Stimulated activated CD8-positive, alpha-beta memory T cell treated with anti-CD3 and anti-CD28 coated beads, Interleukin-4, amount 100 ng/mL, for 24 hours (primary cell): ENCODE results near the gene JAM2.
"Not testable (repeated sequence)": the region's sequence is repeated elsewhere in the genome, so short reads cannot be mapped to it uniquely, and the experiment has no call there.

ENCODE experiments used
- DNase-seq: peaks from one replicate; pipeline ENCODE4 v3.0.0-alpha.2; 2020; ENCODE audit warnings: low read depth

The JAM2 gene, protein sequence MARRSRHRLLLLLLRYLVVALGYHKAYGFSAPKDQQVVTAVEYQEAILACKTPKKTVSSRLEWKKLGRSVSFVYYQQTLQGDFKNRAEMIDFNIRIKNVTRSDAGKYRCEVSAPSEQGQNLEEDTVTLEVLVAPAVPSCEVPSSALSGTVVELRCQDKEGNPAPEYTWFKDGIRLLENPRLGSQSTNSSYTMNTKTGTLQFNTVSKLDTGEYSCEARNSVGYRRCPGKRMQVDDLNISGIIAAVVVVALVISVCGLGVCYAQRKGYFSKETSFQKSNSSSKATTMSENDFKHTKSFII

DNA sequence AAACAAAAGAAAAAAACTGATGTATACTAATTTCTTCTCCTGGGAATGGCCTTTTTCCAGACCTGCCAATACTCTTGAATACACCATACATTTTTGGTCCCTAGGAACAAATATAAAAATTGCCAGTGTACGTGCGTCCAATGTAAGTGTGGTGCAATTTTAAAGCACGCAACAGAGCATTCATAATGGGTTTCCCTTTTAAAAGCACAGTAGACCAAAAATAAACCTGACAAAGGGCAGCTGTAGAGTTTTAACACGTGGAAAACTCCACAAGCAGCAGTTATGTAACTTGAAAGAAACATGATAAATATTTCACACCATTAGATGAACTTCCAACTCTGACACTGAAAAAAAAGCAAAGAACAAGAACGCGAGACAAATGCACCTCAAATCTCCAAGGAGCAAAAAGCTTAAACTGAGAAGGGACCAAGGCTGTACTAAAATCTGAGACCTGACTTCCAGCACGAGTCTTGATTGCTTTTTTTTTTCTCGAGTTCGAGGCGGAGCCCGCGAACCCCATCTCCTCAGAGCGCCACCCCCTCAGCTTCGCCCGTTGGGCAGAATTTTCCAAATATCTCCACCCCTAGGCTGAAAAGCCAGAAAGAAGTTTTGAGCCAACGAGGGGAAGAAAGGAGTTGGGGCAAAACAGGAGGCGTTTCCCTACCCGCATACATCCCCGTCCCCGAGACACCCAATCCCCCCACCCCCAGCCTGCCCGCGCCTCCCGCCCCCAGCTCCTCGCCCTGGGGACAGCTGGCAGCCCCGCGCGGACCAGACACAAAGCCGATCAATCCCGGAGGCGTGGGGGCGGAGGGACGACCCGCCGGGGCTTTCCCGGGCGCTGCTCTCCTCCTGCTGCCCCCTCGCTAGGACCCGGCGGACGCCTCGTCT is at the start of gene JAM2:
JAM2 (plus strand) TSS at position 599 of the 891 bp plus-strand sequence. CDS start 564 bp downstream, outside the sequence.
- peak; percentile 15 for DNase-seq

DNA sequence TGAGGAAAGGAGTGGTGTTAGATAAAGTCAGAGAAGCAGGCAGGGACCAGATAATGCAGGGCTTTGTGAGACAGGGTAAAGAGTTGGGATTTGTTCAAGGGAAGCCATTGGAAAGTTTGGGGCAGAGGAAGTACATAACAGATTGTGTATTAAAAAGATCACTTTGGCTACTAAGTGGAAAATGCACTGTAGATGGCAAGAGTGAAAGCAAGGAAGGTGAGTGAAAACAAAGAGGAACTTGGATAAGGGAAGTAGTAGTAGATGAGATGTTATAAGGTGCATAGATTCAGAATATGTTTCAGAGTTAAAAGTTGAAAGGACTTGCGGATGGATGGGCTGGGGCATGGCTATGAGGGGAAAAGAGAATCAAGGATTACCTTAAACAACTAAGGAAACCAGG is 49.2 kb upstream of the JAM2 start:
- no peak for DNase-seq

DNA sequence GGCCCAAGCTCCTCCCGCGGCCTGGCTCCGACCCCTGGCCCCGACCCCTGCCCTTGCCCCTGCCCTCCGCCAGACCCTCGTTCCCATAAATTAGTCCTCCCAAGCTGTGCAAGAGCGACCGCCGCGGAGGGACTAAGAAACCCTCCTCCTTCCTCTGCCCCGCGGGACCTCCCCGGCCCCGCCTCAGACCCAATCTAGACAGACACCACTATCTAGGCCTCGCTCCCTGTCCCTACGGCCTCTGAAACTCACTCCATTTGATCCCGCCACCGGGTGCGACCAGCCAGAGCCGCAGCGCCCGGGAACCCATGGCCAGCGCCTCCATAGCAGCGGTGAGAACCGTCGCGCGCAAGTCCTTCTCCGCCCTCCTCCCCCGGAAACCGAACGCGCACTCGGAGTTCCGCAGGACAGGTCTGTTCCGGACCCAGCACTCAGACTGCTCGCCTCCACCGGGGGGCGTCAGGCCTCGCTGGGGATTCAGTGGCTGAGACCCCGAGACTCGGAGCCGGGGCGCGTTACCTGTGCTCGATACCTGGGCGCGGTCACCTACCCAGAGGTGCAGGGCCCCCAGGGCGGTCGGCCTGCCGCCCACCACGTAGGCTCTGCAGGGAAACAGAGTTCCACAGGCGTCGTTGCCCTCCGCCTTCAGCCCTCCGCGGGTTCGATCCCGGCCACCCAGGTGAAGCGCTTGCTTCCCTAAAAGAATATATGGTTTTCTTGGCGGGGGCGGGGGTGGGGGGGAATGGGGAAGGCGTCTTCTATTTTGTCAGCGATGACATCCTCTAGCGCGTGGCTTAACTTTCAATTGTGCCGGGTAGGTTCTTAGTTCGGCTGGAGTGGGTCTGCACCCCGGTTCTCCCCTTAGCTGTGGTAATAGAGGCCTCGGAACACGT is 31.7 kb upstream of the JAM2 start, which contains the start of gene MRPL39:
MRPL39 (minus strand) TSS at position 331 of the 893 bp plus-strand sequence; CDS start at position 325, 6 bp downstream.
- DNase-seq = peak; percentile 81

DNA sequence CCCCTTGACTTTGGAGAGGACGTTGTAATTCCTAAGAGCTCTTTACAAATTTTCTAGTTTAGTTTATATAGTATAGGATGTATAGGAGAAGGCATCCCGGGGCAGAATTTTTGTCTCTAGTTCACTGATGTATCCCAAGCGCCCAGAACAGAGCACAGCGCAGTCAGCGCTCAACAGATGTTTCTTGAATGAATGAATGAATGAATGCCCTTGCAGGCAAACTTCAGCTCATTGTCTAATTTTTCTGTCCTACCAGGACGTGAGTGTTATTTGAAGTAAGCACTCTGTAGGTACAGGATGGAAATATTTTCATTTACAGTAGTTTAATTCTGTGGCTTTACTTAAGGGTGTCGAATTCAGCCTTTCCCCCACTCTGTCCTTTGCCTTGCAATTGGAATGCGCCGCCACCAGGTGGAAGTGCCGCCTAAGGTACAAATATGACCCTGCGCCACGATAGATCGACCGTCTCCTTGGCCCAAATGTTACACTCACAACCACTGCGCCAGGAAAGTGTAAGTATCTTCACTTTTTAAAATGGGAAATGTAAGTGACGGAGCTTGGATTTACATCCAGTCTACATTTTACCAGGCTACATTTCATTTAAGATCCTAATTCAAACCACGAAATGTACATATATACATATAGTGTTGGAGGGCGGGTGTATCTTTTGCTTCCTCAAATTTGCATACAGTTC is 30.9 kb upstream of the JAM2 start:
- peak; percentile 56 for DNase-seq

DNA sequence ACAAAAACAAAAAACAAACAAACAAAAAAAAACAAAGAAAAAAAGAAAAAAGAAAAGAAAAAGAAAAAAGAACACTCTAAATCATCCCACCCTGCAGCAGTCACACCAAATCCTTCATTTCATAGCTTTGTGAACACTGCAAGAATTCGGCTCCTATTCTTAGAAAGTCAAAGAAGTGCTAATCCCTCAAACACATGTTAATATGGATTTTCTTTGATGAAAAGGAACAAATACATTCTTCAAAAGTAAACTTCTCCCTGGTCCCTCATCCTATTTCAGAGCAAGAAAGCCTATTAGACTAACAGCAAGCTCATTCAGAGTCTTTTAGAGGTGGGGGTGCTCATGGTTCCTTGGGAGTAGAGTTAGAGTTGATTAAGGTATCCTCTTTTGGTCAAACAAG is 24.6 kb upstream of the JAM2 start:
- DNase-seq = no peak

DNA sequence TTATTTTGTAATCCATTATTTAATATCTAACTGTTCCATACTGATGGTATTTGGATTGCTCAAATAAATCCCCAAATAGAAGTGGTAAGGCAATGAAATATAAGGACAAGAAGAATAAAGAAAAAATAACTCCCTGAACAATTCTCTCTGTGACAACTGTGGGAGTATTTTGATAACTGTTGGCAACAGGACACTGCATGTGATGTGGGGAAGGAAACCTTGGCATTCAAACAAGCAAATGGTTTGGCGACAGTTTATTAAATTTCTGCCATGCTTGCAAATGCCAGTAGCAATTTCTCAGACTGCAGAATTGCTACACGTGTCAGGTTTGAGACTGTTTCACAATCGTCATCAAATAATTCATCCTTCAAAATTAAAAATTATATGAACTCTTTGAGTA is 23.2 kb upstream of the JAM2 start:
- DNase-seq = no peak

DNA sequence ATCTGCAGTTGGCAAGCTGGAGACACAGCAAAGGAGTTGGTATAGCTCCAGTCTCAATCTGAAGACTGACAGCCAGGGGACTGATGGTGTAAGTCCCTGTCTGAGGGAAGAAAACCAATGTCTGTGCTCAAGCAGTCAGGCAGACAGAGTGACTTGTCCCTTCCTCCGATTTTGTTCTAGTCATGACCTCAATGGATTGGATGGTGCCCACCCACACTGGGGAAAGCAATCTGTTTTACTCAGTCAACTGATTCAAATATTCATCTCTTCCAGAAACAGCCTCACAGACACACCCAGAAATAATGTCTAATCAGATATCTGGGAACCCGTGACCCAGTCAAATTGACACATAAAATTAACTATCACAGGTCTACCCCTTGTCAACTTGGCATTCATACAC is 19.9 kb upstream of the JAM2 start:
- no peak for DNase-seq

DNA sequence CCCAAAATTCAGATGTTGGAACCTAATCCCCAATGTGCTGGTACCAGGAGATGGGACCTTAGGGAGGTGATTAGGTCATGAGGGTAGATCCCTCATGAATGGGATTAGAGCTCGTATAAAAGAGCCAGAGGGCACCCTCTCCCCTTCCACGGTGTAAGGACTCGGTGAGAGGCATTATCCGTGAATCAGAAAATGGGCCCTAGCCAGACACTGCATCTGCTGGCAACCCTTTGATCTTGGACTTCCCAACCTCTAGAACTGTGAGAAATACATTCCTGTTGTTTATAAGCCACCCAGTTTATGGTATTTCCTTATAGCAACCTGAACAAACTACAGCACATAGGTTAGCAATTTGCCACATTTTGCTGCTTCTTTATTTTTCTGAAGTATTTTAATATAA is 14.5 kb upstream of the JAM2 start:
- DNase-seq = no peak

DNA sequence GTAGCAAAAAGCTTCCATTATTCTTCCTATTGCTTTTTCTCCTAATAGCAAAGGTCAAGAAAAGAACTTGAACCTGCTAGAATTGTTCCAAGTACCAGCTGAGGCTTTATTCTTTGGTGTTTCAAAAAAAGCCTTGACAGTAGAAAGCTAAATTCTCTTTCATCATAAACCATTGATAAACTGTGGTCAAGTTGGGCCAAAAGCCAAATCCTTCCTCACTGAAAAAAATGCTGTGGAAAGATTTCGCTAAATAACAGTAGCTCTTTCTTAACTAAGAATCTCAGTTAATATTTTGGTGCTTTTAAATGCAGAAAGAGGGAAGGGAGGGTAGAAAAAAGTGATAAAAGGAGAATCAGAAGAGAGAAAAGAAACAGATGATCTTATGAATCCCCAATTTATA is 14.0 kb upstream of the JAM2 start:
- no peak for DNase-seq

DNA sequence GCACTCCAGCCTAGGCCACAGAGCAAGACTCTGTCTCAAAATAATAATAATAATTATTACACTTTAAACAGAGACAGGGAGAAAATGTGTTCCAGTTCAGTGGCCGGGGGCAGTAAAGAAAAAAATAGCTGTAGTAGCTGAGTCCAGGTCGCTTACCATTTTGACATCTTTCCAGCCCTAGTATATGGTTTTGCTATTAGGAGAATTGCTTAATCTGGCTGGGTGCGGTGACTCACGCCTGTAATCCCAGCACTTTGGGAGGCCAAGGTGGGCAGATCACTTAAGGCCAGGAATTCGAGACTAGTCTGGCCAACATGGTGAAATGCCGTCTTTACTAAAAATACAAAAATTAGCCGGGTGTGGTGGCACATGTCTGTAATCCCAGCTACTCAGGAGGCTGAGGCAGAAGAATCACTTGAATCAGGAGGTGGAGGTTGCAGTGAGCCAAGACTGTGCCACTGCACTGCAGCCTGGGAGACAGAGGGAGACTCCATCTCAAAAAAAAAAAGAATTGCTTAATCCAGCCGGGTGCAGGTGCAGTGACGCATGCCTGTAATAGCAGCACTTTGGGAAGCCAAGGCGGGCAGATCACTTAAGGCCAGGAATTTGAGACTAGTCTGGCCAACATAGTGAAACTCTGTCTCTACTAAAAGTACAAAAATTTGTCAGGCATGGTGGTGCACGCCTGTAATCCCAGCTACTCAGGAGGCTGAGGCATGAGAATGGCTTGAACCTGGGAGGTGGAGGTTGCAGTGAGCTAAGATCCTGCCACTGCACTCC is 13.1 kb upstream of the JAM2 start:
- DNase-seq = not testable (repeated sequence)

DNA sequence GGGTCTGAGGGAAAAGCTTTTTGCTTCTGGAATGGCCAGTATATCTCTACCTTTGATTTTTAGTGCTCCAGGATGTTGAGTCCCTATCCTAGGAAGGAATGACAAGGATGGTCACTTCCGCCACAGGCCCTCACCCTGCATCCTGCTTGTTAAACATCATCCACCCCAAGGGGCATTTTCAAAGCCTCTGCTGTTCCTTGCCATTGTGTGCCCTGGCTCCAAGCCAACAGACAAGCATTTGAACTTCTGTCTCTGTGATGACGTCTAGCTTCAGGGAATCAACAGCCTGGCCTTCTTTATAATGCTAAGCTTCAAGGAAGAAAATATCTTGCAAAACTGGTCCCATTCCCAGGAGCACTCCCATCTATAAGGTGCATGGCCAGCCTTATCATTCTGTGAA is 12.3 kb upstream of the JAM2 start:
- no peak for DNase-seq

DNA sequence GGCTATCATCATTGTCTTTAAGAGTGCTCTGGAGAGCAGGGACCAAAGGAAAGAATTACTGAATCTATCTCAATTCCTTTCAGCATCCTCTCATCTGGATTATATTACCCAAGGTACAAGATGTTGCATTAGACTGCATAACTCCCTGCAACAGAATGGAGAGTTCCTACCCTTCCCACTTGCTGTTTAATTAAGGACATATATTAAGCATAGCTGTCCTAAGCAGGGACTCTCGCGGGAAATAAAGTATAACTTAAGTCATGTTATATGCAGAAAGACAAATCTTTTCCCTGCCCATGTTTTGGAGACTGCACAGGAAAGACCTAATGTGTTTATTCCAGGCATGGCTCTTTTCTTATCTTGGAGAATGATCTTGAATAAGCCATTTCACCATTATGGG is 6.8 kb upstream of the JAM2 start:
- no peak for DNase-seq

DNA sequence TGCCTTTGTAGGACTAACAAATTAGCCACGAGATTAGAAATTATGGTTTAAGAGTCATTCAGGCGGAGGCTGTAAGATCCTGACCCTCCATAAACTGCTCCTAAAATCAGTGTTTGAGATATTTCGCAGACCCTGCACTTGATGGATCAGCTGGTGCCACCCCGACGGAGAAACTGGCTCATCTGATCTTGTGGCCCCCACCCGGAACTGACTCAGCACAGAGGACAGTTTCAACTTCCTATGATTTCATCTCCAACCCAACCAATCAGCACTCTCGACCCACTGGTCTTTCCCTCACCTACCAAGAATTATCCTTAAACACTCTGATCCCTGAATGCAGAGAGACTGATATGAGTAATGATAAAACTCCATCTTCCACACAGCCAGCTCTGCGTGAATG is 3.7 kb upstream of the JAM2 start:
- no peak for DNase-seq

DNA sequence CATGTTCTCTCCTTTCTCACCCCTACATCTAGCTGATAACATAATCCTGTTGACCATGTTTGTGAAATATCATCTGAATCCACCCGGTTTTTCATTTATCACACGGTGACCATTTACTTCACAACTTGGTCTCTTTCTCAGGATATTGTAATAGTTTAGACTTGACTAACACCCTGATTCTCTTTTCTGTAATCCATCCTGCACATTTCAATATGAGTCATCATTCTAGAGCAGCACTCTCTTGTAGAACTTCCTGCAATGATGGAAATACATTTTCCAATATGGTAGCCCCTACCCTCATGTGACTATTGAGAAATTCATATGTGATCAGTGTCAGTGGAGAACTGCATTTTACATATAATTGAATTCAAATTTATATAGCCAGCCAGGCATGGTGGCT is 2.3 kb upstream of the JAM2 start:
- DNase-seq = no peak

DNA sequence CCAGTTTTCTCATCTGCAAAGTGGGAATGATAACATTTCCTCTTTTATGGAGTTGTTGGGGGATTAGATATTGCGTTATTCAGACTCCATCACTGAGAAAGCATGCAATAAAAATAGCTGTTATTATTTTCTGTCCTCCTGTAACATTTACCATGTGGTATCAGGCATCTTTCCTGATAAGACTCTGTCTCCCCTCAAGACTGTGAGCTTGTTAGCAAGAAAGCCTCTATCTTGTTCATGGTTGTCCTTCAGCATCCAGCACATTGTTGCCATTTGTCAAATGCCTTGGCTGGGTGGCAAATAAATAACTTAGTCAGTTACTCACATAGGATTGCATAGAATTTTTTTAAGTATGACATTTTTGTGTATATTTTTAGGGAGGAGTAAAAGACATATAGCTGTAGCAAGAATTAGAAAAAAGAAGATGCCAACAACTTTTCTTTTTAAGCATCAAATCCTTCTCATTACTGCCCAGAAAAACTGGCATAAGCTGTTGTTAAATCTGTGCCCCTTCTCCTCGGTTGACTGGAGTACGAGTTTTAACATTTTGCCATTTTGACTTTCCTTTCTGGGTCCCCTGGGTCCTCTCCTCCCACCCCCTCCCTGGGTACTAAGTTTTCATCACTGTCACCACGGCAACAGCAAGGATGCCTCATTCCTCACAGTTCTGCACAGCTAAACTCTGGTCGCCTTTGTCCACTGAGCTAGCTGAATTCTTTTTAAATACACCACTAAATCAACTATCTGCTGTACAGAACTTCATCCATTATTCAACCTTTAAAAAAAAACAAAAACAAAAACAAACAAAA is 1.0 kb upstream of the JAM2 start:
- no peak for DNase-seq

DNA sequence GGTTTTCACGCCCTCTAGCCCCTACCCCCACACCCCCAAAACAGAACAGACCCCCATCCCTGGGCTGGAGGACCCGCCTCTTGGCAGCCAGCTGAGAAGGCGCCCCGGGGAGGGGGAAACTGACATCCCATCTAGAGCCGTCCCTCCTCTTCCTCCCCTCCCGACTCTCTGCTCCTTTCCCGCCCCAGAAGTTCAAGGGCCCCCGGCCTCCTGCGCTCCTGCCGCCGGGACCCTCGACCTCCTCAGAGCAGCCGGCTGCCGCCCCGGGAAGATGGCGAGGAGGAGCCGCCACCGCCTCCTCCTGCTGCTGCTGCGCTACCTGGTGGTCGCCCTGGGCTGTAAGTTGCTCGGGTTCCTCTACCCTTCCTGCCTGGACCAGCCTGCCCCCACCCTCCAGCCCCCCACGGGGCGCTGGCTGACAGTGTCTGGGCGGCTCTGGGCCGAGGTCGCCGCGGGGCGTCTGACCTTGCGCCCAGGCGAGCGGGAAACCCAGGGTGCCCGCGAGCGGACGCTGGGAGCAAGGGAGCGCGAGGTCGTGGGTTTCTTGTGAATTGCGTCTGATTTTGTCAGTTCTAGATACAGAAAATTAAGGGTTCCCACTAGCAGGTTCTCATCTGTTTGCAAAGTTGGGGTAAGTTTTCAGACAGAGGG is 618 bp downstream of the JAM2 start:
- peak; percentile 5 for DNase-seq

DNA sequence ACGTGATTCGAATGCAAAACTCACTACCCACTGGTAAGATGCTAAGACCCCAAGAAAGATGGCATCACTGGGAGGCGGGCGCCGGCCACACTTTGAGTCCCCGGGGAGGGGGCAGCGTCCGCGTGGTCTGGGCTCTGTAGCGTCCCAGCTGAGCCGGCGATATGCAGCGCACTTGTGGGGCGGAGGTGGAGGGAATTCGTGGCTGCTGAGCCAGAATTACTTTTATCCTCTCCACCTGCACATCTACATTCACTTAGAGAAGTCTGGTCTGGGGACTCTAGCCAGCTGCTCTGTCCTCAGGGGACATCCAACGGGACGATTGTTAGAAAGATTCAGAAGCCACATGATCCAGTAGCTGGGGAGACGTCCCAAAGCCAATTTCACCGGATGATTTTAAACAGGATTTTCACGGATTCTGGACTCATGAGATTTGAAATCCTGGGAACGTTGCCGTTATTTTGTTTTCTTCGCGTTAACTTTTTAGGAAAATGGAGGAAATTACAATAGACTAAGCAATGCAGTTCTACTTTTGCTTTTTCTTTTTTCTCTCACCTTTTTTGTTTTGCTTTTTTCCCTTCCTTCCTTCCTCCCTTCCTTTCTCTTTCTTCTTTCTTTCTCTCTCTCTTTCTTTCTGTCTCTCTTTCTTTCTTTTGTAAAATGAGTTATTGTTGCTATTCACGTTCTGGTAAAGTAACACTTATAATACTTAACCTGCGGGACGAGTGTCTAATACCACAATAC is 1.3 kb downstream of the JAM2 start:
- no peak for DNase-seq

DNA sequence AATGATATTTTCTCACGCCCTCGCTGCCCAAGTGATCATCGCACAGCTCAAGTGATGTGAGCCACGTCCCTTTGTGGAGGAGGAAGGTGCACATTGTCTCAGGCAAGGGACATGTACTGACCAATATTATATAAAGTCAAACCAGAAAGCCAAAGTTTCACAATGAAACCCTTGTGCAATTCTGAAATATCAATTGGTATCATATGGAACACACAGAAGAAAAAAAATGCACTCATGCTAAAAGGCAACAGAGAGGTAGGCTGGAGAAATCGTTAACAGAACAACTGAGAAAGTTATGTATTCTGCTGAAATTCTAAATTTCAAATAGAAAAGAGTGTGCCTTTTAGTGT is 1.9 kb downstream of the JAM2 start:
- no peak for DNase-seq

DNA sequence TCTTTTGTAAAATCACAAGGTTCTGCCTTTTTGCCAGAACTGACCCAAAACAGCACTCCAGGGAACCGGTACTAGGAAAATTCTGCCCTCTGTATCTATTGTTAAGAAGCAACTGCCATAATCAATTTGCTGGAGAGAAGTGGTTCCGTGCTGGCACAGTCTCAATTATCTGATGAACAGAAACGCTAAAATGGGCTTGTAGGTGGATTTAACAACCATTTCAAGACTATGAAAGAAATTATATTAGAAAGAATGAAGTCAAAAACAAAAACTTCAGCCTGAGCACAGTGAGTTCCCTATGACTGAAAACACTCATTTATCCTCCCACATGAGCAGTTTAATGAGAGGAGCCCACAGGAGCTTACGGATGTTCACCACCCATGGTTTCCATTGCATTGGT is 4.4 kb downstream of the JAM2 start:
- DNase-seq = no peak
